ENCODE measurements around the gene SOCS7. TPM values are rescaled to one million over a fixed set of nuclear protein-coding genes. Genes with fewer than 3 reads are reported as not detected.

Gene SOCS7
- total and polyA plus RNA-seq, 2 of the 4 experiments (the other 2 are of a cell fraction): 6.5 to 6.8 TPM

- Histone ChIP-seq H4K20me1 (ENCODE audit: insufficient read depth, low read length) (no peaks in the 10 kb centered on the region), H3K27me3 (ENCODE audit: control insufficient read depth, insufficient read depth, low read length) (no peaks in the 10 kb centered on the region), H3K4me2 (ENCODE audit: low read depth, low read length) (no peak overlapping the region), H3K18ac (ENCODE audit: low read depth, low read length) (no peak overlapping the region), H2AK5ac (ENCODE audit: low read depth, low read length) (no peak overlapping the region), H3K9me1 (ENCODE audit: insufficient read depth, low read length) (peaks cover 6% of the 10 kb centered on the region; the same call in 1 of the 2 replicates), H3K56ac (ENCODE audit: extremely low read depth, insufficient read depth, low read length) (no peak overlapping the region), H2BK5ac (ENCODE audit: low read depth, low read length, poor library complexity, severe bottlenecking) (no peak overlapping the region), H2AK9ac (replicated peaks; ENCODE audit: low read depth, low read length, poor library complexity) (peak overlapping the region; percentile 40), H3K79me1 (ENCODE audit: low read depth in 1 of 2, low read length in 2 of 2) (peaks cover 0 to 3% of the 10 kb centered on the region in 2 experiments; a peak in 1 of 4 replicates), H2BK15ac (ENCODE audit: low read depth, low read length) (no peak overlapping the region), H2BK20ac (ENCODE audit: low read depth, low read length) (no peak overlapping the region), H3K14ac (replicated peaks; ENCODE audit: low read depth, low read length) (no peak overlapping the region), H2BK120ac (ENCODE audit: low read depth, low read length) (no peak overlapping the region), H3K27ac (ENCODE audit: insufficient read depth, low read length) (no peak overlapping the region), H3K23ac (ENCODE audit: low read depth, low read length) (no peak overlapping the region), H2AFZ (replicated peaks; ENCODE audit: low read length, poor library complexity) (peak overlapping the region; percentile 51), H3K4me1 (ENCODE audit: control insufficient read depth, insufficient read depth, low read length) (peaks cover 1% of the 10 kb centered on the region; the same call in 1 of the 2 replicates), H3K36me3 (ENCODE audit: control insufficient read depth, insufficient read depth, low read length) (peaks cover 33% of the 10 kb centered on the region), H4K5ac (ENCODE audit: low read depth, low read length) (no peak overlapping the region), H4K91ac (ENCODE audit: insufficient read depth, low read depth, low read length) (no peak overlapping the region), H3K4ac (ENCODE audit: low read depth, low read length) (no peak overlapping the region), H4K8ac (ENCODE audit: low read depth in 2 of 2, low read length in 2 of 2) (no peak overlapping the region), H3K9me3 (ENCODE audit: control insufficient read depth, insufficient read depth, low read length) (no peaks in the 10 kb centered on the region), H3K9ac (ENCODE audit: low read depth, low read length) (no peak overlapping the region), H3K4me3 (ENCODE audit: insufficient read depth, low read depth, low read length) (no peak overlapping the region)
- dilution Hi-C loops (cut with HindIII; ENCODE audit: low sequenced_read_pairs, unreplicated experiment): no loop called here
- CTCF ChIA-PET: interaction anchor here (1.1 kb wide), 1 partner anchor 20 kb away, joined by 4 read pairs; no protein-coding TSS in a partner anchor
- in situ Hi-C loops (cut with MboI; ENCODE audit: low sequenced_read_pairs): loop anchor here (5.0 kb wide), 1 partner anchor 46 kb away; no protein-coding TSS in a partner anchor
- TF ChIP-seq MAFK (IDR thresholded peaks at IDR 0.05; ENCODE audit: low read depth, low read length) (no peak), MXI1 (IDR thresholded peaks at IDR 0.05; ENCODE audit: borderline replicate concordance, low read depth, low read length) (no peak), MAZ (IDR thresholded peaks at IDR 0.05; ENCODE audit: borderline replicate concordance, low read depth, low read length) (no peak), CEBPB (IDR thresholded peaks at IDR 0.05; ENCODE audit: low read depth, low read length) (no peak), USF2 (IDR thresholded peaks at IDR 0.05; ENCODE audit: low read depth, low read length) (no peak), BHLHE40 (IDR thresholded peaks at IDR 0.05; ENCODE audit: low read depth, low read length) (no peak)
- BruUV-seq (replicated peaks): no TSS peak
- intact Hi-C loops (cut with micrococcal nuclease): no loop called here
- no CpG with 5 or more reads among the region's 4 CpGs for WGBS, 2 experiments (ENCODE audit: extremely low coverage in 2 of 2, insufficient read length in 1 of 2)
- ATAC-seq (ENCODE audit: low read depth) (peak; percentile 67), DNase-seq (peak; percentile 20)
- POLR2A ChIA-PET (ENCODE audit: unreplicated experiment): no interaction called here
These were observed 51.8 kb downstream of the SOCS7 start for GRCh38 chr17:38403491-38403890.
